ENCODE results near the gene NPFFR1. TPM values are rescaled to one million over a fixed set of nuclear protein-coding genes. Genes with fewer than 3 reads are reported as not detected.

NPFFR1 gene
- total and polyA plus RNA-seq, 2 experiments from 2014 or later: 0.03 to 0.05 TPM

GRCh38 chr10:70280099-70280498 lies 3.7 kb downstream of the NPFFR1 start:
- Histone ChIP-seq H3K4me2 (no peak overlapping the region), H3F3A (replicated peaks; ENCODE audit: low read depth) (no peaks in the 10 kb centered on the region; the same call in 1 of the 2 replicates), H3K4me3 (no peak overlapping the region), H3K4me1 (ENCODE audit: insufficient read depth) (no peaks in the 10 kb centered on the region; the same call in 1 of the 2 replicates), H3K36me3 (ENCODE audit: insufficient read depth) (no peaks in the 10 kb centered on the region), H3K79me2 (replicated peaks; ENCODE audit: insufficient read depth) (no peaks in the 10 kb centered on the region), H4K20me1 (replicated peaks; ENCODE audit: insufficient read depth) (peaks cover 5% of the 10 kb centered on the region; the same call in 1 of the 2 replicates), H3K27me3 (ENCODE audit: insufficient read depth) (peaks cover 40% of the 10 kb centered on the region), H3K9me2 (ENCODE audit: insufficient read depth) (no peaks in the 10 kb centered on the region), H3K27ac (ENCODE audit: low read depth) (no peak overlapping the region), H2AFZ (no peak overlapping the region)
- no peak overlapping the region for H3K4me3 Mint-ChIP-seq
- no peaks in the 10 kb centered on the region for H3K9me3 Mint-ChIP-seq
- H3K27ac Mint-ChIP-seq: no peak overlapping the region
- no peak for DNase-seq (ENCODE audit: low spot score)
- no peak for ATAC-seq
- H3K36me3 Mint-ChIP-seq (ENCODE audit: low read depth): no peaks in the 10 kb centered on the region
- no peaks in the 10 kb centered on the region; the same call in 2 of the 3 replicates for H3K4me1 Mint-ChIP-seq
- H3K27me3 Mint-ChIP-seq (ENCODE audit: insufficient read depth, low read depth, poor library complexity): peaks cover 21% of the 10 kb centered on the region
- no peak for TF ChIP-seq EZH2phosphoT487 (IDR thresholded peaks at IDR 0.05; ENCODE audit: unreplicated experiment)
- TF ChIP-seq POLR2AphosphoS5 (IDR thresholded peaks at IDR 0.05; ENCODE audit: low read depth): no peak
- TF ChIP-seq EZH2 (IDR thresholded peaks at IDR 0.05; ENCODE audit: low read depth, unreplicated experiment): no peak
- TF ChIP-seq JUNB (IDR thresholded peaks at IDR 0.05; ENCODE audit: unreplicated experiment): no peak
- TF ChIP-seq STAT1 (IDR thresholded peaks at IDR 0.05; ENCODE audit: unreplicated experiment): no peak
- no peak for TF ChIP-seq REST (IDR thresholded peaks at IDR 0.05; ENCODE audit: unreplicated experiment)
- no peak for TF ChIP-seq CREB1 (CRISPR knock-in tag; IDR thresholded peaks at IDR 0.05; ENCODE audit: low read depth)
- TF ChIP-seq NANOG (IDR thresholded peaks at IDR 0.05; ENCODE audit: borderline replicate concordance): no peak
- TF ChIP-seq ZNF462 (CRISPR knock-in tag; IDR thresholded peaks at IDR 0.05): no peak
- TF ChIP-seq ZNF114 (CRISPR knock-in tag; IDR thresholded peaks at IDR 0.05): no peak
- TF ChIP-seq CTCF (conservative IDR thresholded peaks at IDR 0.05; ENCODE audit: low read depth in 2 of 2): no peak
- TF ChIP-seq ZNF331 (CRISPR knock-in tag; IDR thresholded peaks at IDR 0.05; ENCODE audit: low read depth): no peak
- no peak for TF ChIP-seq ETS1 (IDR thresholded peaks at IDR 0.05)
